ENCODE data around the gene CCL26. TPM values are rescaled to one million over a fixed set of nuclear protein-coding genes. Genes with fewer than 3 reads are reported as not detected.

Gene CCL26
- total and polyA plus RNA-seq, 2 of the 13 experiments (the other 11 are each of a cell fraction or from before 2014, with no cell fraction given): 0.16 TPM; not detected in 1

DNA sequence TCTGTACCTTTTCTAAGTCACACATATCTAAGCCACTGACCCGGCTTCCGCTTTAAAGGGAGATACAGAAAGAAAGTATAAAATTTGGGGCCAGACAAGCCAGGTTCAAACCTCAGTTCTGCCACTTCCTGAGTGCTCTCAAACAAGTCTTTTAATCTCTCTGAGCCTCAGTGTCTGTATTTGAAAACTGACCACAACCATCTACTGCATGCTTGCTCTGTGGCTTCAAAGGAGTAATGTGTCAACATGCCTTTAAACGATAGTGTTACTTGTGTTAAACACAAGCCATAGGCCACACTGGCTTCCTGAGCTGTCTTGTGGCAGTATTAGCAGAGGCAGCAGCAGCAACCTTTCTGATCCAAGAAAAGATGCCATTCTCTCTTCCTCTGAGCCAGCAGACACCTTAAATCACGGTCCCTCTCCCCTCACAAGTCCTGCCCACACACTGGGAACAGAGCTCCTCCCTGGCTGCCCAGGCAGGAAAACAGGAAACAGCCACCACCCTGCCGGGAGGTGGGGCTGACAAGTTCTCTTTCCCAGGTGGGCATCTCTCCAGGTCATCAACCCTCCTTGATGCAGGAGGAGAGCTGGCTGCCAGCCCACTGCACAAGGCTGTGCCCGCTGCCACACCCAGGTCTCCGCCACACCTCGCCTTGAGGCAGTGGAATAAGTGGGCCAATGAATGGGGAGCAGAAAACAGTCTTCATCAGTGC is 44.0 kb downstream of the CCL26 start (continued):
- TF ChIP-seq, protein P1, sequence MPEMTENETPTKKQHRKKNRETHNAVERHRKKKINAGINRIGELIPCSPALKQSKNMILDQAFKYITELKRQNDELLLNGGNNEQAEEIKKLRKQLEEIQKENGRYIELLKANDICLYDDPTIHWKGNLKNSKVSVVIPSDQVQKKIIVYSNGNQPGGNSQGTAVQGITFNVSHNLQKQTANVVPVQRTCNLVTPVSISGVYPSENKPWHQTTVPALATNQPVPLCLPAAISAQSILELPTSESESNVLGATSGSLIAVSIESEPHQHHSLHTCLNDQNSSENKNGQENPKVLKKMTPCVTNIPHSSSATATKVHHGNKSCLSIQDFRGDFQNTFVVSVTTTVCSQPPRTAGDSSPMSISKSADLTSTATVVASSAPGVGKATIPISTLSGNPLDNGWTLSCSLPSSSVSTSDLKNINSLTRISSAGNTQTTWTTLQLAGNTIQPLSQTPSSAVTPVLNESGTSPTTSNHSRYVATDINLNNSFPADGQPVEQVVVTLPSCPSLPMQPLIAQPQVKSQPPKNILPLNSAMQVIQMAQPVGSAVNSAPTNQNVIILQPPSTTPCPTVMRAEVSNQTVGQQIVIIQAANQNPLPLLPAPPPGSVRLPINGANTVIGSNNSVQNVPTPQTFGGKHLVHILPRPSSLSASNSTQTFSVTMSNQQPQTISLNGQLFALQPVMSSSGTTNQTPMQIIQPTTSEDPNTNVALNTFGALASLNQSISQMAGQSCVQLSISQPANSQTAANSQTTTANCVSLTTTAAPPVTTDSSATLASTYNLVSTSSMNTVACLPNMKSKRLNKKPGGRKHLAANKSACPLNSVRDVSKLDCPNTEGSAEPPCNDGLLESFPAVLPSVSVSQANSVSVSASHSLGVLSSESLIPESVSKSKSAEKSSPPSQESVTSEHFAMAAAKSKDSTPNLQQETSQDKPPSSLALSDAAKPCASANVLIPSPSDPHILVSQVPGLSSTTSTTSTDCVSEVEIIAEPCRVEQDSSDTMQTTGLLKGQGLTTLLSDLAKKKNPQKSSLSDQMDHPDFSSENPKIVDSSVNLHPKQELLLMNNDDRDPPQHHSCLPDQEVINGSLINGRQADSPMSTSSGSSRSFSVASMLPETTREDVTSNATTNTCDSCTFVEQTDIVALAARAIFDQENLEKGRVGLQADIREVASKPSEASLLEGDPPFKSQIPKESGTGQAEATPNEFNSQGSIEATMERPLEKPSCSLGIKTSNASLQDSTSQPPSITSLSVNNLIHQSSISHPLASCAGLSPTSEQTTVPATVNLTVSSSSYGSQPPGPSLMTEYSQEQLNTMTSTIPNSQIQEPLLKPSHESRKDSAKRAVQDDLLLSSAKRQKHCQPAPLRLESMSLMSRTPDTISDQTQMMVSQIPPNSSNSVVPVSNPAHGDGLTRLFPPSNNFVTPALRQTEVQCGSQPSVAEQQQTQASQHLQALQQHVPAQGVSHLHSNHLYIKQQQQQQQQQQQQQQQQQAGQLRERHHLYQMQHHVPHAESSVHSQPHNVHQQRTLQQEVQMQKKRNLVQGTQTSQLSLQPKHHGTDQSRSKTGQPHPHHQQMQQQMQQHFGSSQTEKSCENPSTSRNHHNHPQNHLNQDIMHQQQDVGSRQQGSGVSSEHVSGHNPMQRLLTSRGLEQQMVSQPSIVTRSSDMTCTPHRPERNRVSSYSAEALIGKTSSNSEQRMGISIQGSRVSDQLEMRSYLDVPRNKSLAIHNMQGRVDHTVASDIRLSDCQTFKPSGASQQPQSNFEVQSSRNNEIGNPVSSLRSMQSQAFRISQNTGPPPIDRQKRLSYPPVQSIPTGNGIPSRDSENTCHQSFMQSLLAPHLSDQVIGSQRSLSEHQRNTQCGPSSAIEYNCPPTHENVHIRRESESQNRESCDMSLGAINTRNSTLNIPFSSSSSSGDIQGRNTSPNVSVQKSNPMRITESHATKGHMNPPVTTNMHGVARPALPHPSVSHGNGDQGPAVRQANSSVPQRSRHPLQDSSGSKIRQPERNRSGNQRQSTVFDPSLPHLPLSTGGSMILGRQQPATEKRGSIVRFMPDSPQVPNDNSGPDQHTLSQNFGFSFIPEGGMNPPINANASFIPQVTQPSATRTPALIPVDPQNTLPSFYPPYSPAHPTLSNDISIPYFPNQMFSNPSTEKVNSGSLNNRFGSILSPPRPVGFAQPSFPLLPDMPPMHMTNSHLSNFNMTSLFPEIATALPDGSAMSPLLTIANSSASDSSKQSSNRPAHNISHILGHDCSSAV (CRISPR knock-in tag; IDR thresholded peaks at IDR 0.05; ENCODE audit: borderline replicate concordance): no peak
- no peak for TF ChIP-seq GATA4 (IDR thresholded peaks at IDR 0.05; ENCODE audit: borderline replicate concordance, low read depth)
- no peak for TF ChIP-seq ZNF484 (CRISPR knock-in tag; IDR thresholded peaks at IDR 0.05; ENCODE audit: borderline replicate concordance, low read depth)
- no peak for TF ChIP-seq ZNF263 (CRISPR knock-in tag; IDR thresholded peaks at IDR 0.05)
- TF ChIP-seq, protein P2, sequence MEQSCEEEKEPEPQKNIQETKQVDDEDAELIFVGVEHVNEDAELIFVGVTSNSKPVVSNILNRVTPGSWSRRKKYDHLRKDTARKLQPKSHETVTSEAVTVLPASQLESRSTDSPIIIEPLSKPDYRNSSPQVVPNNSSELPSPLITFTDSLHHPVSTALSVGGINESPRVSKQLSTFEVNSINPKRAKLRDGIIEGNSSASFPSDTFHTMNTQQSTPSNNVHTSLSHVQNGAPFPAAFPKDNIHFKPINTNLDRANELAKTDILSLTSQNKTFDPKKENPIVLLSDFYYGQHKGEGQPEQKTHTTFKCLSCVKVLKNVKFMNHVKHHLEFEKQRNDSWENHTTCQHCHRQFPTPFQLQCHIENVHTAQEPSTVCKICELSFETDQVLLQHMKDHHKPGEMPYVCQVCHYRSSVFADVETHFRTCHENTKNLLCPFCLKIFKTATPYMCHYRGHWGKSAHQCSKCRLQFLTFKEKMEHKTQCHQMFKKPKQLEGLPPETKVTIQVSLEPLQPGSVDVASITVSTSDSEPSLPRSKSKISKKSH (CRISPR knock-in tag; IDR thresholded peaks at IDR 0.05; ENCODE audit: borderline replicate concordance): no peak
- TF ChIP-seq, protein P3, sequence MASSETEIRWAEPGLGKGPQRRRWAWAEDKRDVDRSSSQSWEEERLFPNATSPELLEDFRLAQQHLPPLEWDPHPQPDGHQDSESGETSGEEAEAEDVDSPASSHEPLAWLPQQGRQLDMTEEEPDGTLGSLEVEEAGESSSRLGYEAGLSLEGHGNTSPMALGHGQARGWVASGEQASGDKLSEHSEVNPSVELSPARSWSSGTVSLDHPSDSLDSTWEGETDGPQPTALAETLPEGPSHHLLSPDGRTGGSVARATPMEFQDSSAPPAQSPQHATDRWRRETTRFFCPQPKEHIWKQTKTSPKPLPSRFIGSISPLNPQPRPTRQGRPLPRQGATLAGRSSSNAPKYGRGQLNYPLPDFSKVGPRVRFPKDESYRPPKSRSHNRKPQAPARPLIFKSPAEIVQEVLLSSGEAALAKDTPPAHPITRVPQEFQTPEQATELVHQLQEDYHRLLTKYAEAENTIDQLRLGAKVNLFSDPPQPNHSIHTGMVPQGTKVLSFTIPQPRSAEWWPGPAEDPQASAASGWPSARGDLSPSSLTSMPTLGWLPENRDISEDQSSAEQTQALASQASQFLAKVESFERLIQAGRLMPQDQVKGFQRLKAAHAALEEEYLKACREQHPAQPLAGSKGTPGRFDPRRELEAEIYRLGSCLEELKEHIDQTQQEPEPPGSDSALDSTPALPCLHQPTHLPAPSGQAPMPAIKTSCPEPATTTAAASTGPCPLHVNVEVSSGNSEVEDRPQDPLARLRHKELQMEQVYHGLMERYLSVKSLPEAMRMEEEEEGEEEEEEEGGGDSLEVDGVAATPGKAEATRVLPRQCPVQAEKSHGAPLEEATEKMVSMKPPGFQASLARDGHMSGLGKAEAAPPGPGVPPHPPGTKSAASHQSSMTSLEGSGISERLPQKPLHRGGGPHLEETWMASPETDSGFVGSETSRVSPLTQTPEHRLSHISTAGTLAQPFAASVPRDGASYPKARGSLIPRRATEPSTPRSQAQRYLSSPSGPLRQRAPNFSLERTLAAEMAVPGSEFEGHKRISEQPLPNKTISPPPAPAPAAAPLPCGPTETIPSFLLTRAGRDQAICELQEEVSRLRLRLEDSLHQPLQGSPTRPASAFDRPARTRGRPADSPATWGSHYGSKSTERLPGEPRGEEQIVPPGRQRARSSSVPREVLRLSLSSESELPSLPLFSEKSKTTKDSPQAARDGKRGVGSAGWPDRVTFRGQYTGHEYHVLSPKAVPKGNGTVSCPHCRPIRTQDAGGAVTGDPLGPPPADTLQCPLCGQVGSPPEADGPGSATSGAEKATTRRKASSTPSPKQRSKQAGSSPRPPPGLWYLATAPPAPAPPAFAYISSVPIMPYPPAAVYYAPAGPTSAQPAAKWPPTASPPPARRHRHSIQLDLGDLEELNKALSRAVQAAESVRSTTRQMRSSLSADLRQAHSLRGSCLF (CRISPR knock-in tag; IDR thresholded peaks at IDR 0.05; ENCODE audit: borderline replicate concordance): no peak
- no peak for TF ChIP-seq ZNF446 (CRISPR knock-in tag; IDR thresholded peaks at IDR 0.05)
- no peak for TF ChIP-seq TSC22D2 (CRISPR knock-in tag; IDR thresholded peaks at IDR 0.05; ENCODE audit: borderline replicate concordance)
- TF ChIP-seq ZSCAN31 (CRISPR knock-in tag; IDR thresholded peaks at IDR 0.05; ENCODE audit: low read depth): no peak
- TF ChIP-seq AGO1 (IDR thresholded peaks at IDR 0.05; ENCODE audit: low read depth, low read length, poor library complexity, severe bottlenecking): no peak
- no peak for TF ChIP-seq ZFYVE20 (CRISPR knock-in tag; IDR thresholded peaks at IDR 0.05; ENCODE audit: borderline replicate concordance, low read depth)

Data from HepG2 (cell line).